ENCODE data around the gene MAP1LC3B2.

The MAP1LC3B2 gene

DNA sequence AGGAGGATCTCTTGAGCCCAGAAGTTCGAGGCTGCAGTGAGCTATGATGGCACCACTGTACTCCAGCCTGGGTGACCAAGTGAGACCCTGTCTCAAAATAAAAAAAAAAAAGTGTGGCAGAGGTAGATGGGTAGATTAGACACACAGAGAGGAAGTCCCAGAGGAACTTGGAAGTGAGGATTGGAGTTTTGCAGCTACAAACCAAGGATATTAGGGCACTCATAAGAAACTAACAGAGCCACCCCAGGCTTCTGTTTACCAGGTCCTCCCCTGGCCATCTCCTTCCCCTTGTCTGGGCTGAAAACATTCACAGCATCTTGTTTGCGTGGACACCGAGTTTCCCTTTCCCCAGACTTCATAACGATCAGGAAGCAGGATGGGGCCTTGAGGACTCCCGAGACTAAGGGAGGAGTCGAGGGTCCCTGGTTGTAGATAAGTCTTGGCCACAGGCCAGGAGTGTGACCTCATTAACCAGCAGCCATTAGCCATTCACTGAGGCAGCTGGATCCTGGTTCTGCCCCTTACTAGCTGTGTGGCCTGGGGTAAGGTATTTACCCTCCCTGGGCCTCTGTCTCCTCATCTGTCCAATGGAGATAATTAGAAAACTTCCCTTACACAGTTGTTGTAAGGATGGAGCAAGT is 2.1 kb downstream of the MAP1LC3B2 start:
- Histone ChIP-seq H2AFZ (ENCODE audit: low read length) (no peak overlapping the region), H3K4me3 (ENCODE audit: low read length, poor library complexity, severe bottlenecking) (no peak overlapping the region), H3K79me2 (ENCODE audit: insufficient read depth, low read length) (peaks cover 26% of the 10 kb centered on the region), H4K20me1 (ENCODE audit: insufficient read depth, low read length, poor library complexity, severe bottlenecking) (no peaks in the 10 kb centered on the region), H3K9me2 (replicated peaks; ENCODE audit: low read depth, low read length) (no peaks in the 10 kb centered on the region), H3K9ac (ENCODE audit: low read depth, low read length, poor library complexity, severe bottlenecking) (peak overlapping the region; percentile 99), H3K9me3 (ENCODE audit: insufficient read depth, low read depth, low read length) (peaks cover 26% of the 10 kb centered on the region; the same call in 1 of the 2 replicates), H3F3A (ENCODE audit: low read depth) (peaks cover 16% of the 10 kb centered on the region), H3K4me1 (ENCODE audit: insufficient read depth, low read length, poor library complexity, severe bottlenecking) (peaks cover 49% of the 10 kb centered on the region), H3K4me2 (ENCODE audit: low read depth, low read length, poor library complexity, severe bottlenecking) (peak overlapping the region; percentile 94), H3K27me3 (ENCODE audit: insufficient read depth, low read length, poor library complexity, severe bottlenecking) (no peaks in the 10 kb centered on the region), H3K36me3 (ENCODE audit: insufficient read depth, low read length) (no peaks in the 10 kb centered on the region; the same call in 1 of the 2 replicates)
- TF ChIP-seq, protein P1, sequence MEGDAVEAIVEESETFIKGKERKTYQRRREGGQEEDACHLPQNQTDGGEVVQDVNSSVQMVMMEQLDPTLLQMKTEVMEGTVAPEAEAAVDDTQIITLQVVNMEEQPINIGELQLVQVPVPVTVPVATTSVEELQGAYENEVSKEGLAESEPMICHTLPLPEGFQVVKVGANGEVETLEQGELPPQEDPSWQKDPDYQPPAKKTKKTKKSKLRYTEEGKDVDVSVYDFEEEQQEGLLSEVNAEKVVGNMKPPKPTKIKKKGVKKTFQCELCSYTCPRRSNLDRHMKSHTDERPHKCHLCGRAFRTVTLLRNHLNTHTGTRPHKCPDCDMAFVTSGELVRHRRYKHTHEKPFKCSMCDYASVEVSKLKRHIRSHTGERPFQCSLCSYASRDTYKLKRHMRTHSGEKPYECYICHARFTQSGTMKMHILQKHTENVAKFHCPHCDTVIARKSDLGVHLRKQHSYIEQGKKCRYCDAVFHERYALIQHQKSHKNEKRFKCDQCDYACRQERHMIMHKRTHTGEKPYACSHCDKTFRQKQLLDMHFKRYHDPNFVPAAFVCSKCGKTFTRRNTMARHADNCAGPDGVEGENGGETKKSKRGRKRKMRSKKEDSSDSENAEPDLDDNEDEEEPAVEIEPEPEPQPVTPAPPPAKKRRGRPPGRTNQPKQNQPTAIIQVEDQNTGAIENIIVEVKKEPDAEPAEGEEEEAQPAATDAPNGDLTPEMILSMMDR (conservative IDR thresholded peaks at IDR 0.05; ENCODE audit: low read length), result no peak
- TF ChIP-seq EZH2phosphoT487 (IDR thresholded peaks at IDR 0.05; ENCODE audit: borderline replicate concordance), result no peak

DNA sequence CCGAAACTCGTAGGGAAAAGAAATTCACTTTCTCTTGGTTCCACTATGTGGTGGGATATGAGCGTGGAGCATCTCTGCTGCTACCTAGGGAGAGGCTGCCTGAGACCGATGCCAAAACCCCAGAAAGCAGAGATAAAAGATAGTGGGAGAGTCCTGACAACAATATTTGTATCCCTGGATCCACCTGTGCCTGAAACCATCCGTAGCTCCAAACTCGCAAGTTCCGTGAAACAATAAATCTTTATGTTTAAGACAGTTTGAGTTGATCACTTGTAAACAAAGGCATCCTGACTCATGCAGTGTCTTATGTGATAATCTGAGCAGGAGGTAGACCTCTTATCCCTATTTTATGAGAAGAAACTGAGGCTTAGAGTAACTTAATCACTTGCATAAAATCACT is 2.9 kb downstream of the MAP1LC3B2 start:
- no peaks in the 10 kb centered on the region for H3K9me2 ChIP-seq (replicated peaks; ENCODE audit: low read depth, low read length)
- no peaks in the 10 kb centered on the region for H4K20me1 ChIP-seq (ENCODE audit: insufficient read depth, low read length, poor library complexity, severe bottlenecking)
- peaks cover 41% of the 10 kb centered on the region for H3K4me1 ChIP-seq (ENCODE audit: insufficient read depth, low read length, poor library complexity, severe bottlenecking)
- no peaks in the 10 kb centered on the region for H3K27me3 ChIP-seq (ENCODE audit: insufficient read depth, low read length, poor library complexity, severe bottlenecking)
- H3K79me2 ChIP-seq (ENCODE audit: insufficient read depth, low read length), result peaks cover 18% of the 10 kb centered on the region
- TF ChIP-seq EZH2phosphoT487 (IDR thresholded peaks at IDR 0.05; ENCODE audit: borderline replicate concordance), result no peak
- TF ChIP-seq, protein P1 (conservative IDR thresholded peaks at IDR 0.05; ENCODE audit: low read length), result no peak
- H2AFZ ChIP-seq (ENCODE audit: low read length), result no peak overlapping the region
- H3K4me2 ChIP-seq (ENCODE audit: low read depth, low read length, poor library complexity, severe bottlenecking), result no peak overlapping the region
- H3K9me3 ChIP-seq (ENCODE audit: insufficient read depth, low read depth, low read length), result peaks cover 26% of the 10 kb centered on the region; the same call in 1 of the 2 replicates
- no peak overlapping the region for H3K4me3 ChIP-seq (ENCODE audit: low read length, poor library complexity, severe bottlenecking)
- H3K36me3 ChIP-seq (ENCODE audit: insufficient read depth, low read length), result no peaks in the 10 kb centered on the region; the same call in 1 of the 2 replicates
- peaks cover 16% of the 10 kb centered on the region for H3F3A ChIP-seq (ENCODE audit: low read depth)
- H3K9ac ChIP-seq (ENCODE audit: low read depth, low read length, poor library complexity, severe bottlenecking), result no peak overlapping the region

DNA sequence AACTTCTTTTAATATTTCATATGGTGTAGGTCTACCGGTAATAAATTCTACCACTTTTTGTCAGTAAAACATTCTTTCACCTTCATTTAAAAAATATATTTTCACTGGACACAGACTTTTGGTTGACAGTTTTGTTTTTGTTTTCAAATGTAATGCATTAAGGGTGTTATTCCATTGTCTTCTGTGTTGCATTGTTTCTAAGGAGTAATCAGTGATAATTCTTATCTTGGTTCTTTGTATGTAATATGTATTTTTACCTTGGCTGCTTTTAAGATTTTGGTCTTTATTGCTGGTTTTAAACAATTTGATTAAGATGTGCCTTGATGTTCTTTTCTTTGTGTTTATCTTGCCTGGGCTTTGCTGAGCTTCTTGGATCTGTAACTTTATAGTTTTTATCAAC is 4.1 kb downstream of the MAP1LC3B2 start:
- H3K36me3 ChIP-seq (ENCODE audit: insufficient read depth, low read length), result no peaks in the 10 kb centered on the region; the same call in 1 of the 2 replicates
- H2AFZ ChIP-seq (ENCODE audit: low read length), result no peak overlapping the region
- no peaks in the 10 kb centered on the region for H3K9me2 ChIP-seq (replicated peaks; ENCODE audit: low read depth, low read length)
- H3K27me3 ChIP-seq (ENCODE audit: insufficient read depth, low read length, poor library complexity, severe bottlenecking), result no peaks in the 10 kb centered on the region
- no peaks in the 10 kb centered on the region for H4K20me1 ChIP-seq (ENCODE audit: insufficient read depth, low read length, poor library complexity, severe bottlenecking)
- no peak overlapping the region for H3K9ac ChIP-seq (ENCODE audit: low read depth, low read length, poor library complexity, severe bottlenecking)
- no peak for TF ChIP-seq EZH2phosphoT487 (IDR thresholded peaks at IDR 0.05; ENCODE audit: borderline replicate concordance)
- TF ChIP-seq, protein P1 (conservative IDR thresholded peaks at IDR 0.05; ENCODE audit: low read length), result no peak
- peaks cover 7% of the 10 kb centered on the region for H3K79me2 ChIP-seq (ENCODE audit: insufficient read depth, low read length)
- no peak overlapping the region for H3K4me2 ChIP-seq (ENCODE audit: low read depth, low read length, poor library complexity, severe bottlenecking)
- H3K9me3 ChIP-seq (ENCODE audit: insufficient read depth, low read depth, low read length), result peaks cover 26% of the 10 kb centered on the region; the same call in 1 of the 2 replicates
- H3K4me3 ChIP-seq (ENCODE audit: low read length, poor library complexity, severe bottlenecking), result no peak overlapping the region
- peaks cover 29% of the 10 kb centered on the region for H3K4me1 ChIP-seq (ENCODE audit: insufficient read depth, low read length, poor library complexity, severe bottlenecking)
- peaks cover 16% of the 10 kb centered on the region for H3F3A ChIP-seq (ENCODE audit: low read depth)

Measured in Loucy (cell line).